Activated CD8-positive, alpha-beta memory T cell treated with anti-CD3 and anti-CD28 coated beads, Interleukin-2, amount 50 U/mL, for 48 hours (primary cell): ENCODE data around the gene AKIRIN2.
A peak's percentile ranks its signal among the peaks of the same experiment; 100 is the strongest.
"Not testable (repeated sequence)": the region's sequence is repeated elsewhere in the genome, so short reads cannot be mapped to it uniquely, and the experiment has no call there.

Experiments
- DNase-seq: peaks from one replicate; pipeline ENCODE4 v3.0.0-alpha.2; 2020

The AKIRIN2 gene

DNA sequence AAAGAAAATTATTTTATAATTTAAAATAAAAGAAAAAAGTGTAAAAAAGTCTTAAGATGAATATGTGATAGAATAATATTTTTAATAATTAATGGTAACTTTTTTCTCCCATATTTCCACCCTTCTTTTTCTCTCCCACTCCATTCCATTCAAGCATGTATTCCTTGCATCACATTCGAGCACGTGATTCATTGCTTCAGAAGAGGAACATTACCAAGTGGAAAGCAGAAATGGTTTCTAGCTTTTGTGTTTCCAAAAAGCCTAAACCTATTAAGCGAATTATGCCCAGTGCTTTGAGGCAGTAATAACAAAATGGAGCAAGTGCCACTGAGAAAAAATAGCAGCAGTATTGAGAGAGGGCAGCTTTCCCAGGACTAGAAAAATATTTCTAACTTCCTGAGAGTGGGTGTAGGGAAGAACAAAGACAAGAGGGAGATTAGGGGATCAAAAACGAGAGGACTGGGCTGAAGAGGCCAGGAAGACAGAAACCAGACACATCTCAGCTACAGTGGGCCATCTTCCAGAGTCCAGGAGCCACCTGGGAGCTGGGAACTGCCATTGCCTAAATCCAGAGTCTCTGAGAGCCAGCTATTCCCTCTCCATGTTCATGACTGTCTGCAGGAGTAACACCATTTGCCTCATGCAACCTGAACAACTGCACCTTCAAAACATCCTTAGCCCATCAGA lies 15.0 kb upstream of the AKIRIN2 start:
- no peak for DNase-seq

DNA sequence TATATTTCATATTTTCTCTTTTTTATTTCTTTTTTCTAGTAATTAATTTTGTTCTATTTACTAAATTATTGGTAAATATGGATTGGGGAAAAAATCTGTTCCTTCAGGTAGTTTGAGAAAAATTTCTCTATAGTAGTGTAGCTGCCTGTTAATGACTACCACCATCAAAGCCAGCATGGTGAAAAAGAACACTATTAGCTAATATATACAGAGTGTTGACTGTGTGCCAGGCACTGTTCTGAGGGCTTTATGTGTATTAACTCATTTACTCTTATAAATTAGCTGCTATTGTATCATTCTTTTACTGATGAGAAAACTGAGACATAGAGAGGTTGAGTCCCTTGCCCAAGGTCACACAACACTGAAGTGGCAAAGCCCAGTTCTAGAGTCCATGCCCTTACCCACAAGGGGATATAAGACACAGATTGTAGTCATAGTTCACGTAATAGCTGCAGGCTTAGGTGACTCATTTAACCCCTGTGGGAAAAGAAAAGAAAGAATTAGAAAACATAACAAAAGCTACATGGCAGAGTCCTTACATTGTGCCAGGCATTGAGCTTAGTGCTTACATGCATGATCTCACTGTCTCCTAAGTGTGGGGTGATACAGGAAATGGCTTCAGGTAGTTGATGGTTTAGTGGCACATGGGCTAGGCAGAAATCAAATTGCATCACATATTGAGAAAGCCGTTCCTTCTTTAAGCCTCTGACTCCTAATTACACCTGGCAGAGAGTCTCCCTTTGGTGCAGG lies 12.2 kb upstream of the AKIRIN2 start:
- DNase-seq, result no peak

DNA sequence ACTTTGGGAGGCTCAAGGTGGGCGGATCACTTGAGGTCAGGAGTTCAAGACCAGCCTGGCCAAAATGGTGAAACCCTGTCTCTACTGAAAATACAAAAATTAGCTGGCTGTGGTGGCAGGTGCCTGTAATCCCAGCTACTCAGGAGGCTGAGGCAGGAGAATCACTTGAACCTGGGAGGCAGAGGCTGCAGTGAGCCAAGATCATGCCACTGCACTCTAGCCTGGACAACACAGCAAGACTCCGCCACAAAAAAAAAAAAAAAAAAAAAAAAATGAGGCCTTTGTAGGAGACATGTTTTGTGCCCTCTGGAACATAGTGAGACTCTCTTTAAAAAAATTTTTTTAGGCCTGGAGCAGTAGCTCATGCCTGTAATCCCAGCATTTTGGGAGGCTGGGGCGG lies 10.7 kb upstream of the AKIRIN2 start:
- DNase-seq, result not testable (repeated sequence)

DNA sequence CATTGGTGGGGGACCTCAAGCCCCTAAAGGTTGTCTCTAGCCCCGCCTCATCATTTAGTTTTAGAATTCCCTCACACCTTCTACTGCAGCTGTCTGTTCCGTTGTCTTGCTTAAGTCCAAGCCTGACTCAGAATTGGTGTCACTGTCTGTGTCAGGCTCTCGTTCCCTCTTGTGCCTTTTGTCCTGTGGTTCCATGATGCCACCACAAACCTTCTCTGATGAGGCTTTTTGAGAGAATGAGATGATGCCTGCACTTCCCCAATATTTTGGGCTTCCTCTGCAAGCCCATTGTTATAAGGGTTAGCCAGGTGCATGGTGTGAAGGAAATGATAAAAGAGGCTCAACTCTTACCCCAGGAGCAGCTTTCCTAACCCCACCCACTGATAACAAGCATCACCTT lies 8.1 kb upstream of the AKIRIN2 start:
- no peak for DNase-seq

DNA sequence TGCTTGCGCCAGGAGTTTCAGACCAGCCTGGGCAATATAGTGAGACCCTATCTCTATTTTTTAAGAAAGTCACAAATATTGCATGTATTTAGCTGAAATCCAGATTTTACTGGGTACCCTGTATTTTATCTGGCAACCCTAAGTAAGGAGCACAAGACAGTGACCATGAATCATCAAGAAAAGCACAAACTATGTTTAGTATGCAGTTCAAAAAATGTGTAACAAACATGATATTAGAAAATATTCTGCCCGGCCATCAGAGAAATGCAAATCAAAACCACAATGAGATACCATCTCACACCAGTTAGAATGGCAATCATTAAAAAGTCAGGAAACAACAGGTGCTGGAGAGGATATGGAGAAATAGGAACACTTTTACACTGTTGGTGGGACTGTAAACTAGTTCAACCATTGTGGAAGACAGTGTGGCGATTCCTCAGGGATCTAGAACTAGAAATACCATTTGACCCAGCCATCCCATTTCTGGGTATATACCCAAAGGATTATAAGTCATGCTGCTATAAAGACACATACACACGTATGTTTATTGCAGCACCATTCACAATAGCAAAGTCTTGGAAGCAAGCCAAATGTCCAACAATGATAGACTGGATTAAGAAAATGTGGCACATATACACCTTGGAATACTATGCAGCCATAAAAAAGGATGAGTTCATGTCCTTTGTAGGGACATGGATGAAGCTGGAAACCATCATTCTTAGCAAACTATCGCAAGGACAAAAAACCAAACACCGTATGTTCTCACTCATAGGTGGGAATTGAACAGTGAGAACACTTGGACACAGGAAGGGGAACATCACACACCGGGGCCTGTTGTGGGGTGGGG lies 6.8 kb upstream of the AKIRIN2 start:
- DNase-seq, result not testable (repeated sequence)

DNA sequence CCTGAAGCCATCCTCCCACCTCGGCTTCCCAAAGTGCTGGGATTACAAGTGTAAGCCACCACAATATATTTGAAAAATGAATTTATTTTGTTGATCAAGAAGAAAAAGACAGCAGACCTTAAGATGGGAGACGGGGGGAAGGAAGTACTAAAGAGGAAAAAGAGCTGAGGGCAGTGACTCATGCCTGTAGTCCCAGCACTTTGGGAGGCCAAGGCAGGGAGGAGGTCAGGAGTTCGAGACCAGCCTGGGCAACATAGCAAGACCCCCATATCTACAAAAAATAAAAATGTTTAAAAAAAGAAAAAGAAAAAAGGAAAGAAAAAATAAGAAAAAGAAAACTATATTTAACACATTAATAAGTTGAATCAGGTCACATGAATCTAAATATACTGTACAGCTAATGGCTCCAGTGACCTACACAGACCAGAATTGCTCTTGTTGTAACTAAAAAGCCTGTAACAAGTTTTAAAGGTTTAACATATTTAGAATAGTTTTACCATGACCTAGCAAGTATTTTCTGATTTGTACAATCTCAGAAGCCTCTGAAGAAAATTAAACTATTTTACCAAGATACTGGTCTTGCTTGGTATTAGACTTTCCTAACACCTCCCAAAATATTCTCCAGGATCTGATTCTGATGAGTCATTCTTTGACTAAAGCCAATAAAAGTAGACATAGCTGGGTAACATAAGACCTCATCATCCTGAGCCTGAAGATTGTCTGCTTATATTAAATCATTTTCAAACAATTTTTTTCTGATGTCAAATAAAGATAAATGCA lies 4.3 kb upstream of the AKIRIN2 start:
- no peak for DNase-seq

DNA sequence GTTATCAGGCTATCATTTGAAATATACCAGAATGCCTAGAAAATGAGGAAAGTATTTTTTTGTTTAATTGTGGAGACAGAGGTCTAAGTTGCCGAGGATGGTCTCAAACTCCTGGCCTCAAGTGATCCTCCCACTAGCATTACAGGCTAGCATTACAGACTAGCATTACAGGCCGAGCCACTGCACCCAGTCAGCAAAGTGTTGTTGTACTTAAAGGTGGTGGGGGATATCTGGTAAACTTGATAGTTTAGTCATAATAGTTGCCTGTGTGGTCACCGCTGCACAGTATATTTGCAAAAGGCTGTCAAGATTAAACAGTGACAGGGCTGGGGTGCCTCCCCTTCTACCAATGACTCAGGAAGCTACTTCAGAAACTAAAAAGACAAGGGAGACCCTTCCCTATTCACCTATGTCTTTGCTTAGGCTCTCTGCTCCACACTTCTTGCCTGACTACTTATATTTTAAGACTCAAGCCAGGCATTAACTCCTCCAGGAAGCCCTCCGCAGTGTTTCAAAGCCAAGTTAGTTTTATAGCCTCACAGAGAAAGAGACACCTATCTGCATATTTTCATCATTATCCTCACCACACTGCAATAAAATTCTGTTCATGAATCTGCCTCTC lies 3.1 kb upstream of the AKIRIN2 start:
- peak; percentile 66 for DNase-seq

DNA sequence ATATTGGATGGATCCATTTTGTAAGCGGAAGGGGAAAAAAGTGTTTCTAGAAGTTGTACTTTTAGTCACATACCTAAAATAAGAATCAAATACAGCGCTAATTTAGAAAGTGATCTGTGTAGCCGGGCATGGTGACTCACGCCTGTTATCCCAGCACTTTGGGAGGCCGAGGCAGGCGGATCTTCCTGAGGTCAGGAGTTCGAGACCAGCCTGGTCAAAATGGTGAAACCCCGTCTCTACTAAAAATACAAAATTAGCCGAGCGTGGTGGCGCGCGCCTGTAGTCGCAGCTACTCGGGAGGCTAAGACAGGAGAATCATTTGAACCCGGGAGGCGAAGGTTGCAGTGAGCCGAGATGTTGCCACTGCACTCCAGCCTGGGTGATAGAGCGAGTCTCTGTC lies 1.0 kb upstream of the AKIRIN2 start:
- DNase-seq, result not testable (repeated sequence)

DNA sequence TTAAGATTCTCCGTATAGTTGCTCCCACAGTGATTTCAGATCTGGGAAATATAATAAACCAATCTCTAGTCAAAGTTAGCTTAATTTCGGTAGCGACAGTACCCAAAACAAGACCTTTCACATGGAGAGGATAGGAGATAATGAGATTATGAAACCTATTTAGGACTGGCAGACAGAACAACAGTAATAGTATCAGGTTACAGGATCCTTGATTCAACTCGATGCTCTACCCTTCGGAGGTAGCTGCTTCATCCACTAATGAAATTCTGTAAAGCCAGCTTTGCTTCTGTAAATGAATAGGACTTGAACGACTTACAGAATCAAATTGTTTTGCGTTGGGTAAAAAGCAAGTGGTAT lies 534 bp upstream of the AKIRIN2 start:
- no peak for DNase-seq

DNA sequence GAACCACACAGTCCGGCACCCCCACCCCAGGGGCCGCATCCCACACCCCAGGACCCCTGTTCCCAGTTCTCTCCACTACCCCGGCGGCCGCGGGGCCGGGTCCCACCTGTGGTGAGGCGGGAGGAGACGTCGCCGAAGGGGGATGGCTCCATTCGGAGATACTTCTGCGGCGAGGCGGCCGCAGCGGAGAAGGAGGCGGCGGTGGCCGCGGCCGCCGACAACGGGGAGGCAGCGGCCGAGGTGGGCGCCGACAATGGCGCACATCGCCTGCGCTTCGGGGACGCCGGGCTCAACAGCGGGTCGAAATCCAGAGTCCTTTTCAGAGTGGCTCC lies 723 bp downstream of the AKIRIN2 start:
- no peak for DNase-seq

DNA sequence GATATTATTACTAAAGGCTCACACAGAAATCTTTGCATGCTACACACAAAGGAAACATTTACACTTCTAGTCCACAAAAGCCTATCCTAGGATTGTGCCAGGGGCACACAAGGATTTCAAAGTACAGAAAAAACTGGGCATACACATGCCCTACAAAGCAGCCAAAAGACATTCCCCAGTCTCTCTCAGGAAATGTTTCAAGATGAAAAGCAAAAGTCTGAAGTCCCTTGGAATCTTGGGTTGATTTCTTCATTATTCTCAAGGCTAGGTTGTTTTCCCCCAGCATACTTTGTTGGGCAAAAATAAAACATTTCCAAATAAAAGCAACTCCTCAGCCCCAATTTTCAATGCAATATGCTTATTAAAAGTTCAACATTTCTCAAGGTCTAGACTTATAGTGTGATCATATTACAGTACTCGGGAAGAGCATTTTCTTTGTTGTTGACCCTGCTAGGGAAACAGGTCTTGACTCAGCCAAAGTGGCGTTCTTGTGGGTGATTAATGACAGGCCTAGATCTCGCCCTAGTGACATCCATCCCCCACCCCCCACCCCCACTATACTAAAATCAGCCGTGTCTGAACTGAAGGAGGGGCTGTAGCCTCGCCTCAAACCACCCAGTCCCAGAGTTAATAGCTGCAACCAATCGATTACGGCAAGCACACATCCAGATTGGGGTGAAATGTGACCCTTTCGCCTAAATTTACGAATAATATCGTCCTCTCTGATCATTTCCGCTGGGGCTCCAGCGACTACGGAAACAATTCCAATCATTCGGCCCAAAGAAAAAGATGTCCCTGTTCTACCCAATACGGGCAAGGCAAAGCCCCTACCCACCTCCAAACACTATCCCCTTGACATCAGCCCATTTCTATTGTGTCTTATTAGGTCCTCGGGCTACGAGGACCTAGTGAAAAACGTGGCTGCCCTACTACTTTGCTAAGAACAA lies 1.4 kb downstream of the AKIRIN2 start:
- DNase-seq, result peak; percentile 64

DNA sequence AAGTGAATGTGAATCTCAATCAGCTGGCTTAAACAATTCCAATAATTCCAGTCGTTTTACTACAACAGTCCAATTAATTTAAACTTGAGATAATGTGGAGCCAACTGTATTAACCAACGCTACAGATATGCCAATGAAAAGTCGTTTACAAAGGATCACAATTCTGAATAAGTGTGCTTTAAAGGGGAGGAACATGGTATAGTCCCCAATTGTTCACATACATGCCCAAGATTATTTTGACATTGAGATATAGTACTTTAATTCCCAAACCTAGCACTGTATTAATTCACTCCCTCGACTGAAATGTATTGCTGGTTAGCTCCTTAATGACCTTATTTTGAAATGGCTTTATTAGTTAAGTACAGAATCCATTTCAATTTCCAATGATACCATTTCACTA lies 2.5 kb downstream of the AKIRIN2 start:
- no peak for DNase-seq

DNA sequence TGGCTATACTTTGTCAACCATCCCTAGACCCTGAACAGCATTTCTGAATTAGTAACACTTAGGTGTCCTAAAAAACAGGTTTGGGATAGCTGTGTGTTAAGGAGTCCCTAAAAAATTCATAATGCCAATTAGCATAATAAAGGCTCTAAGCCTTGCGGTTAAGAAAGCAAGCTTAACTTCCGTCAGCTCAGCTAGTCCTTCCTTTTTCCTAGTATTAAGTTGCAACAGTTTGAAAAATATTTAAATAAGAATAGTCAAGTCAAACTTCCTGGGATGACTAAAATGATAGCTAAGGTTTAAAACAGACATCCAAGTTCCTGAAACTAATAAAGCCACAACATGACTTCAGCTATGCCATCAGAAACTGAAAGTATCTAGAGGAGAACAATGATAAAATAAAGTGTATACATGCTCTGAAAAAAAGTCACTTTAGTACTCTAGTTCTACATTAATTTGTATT lies 3.5 kb downstream of the AKIRIN2 start:
- no peak for DNase-seq

DNA sequence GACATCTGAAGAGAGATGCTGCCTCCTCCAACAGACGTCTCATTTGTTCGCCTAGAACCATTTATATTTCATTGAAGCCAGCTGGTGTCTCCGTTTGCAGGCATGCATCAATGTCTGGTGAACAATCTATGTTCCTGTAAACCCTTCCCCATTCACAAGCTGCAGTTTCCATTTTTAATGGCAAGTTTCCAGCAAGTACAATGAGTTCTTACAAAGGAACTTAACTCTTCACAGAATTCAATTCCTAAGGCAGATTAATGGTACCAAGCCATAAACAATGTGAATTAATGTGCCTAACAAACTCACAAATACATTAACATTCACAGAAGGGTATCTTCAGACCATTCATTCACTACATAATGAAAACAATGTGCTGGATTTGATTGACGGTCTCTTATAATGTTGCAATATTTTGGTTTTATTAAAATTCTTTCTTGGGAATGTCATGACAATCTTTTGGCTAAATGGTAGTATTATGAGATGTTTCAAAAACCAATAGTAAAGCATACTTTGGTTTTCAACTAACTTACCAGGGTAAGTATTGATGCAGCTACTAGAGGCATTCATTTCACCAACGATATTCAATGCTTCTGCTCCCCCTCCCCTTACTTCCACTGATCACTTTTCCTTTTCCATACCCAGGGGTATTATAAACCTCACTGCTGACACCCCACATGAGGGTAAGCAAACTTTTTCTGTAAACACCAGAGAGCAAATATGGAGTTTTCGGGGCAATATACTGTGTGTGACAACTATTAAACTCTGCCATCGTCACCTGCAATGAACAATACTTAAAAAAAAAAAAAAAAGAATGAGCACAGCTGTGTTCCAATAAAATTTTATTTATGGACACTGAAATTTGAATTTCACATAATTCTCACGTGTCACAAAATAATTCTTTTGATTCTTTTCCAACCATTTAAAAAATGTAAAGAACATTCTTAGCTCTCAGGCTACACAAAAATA lies 4.2 kb downstream of the AKIRIN2 start:
- DNase-seq, result no peak

DNA sequence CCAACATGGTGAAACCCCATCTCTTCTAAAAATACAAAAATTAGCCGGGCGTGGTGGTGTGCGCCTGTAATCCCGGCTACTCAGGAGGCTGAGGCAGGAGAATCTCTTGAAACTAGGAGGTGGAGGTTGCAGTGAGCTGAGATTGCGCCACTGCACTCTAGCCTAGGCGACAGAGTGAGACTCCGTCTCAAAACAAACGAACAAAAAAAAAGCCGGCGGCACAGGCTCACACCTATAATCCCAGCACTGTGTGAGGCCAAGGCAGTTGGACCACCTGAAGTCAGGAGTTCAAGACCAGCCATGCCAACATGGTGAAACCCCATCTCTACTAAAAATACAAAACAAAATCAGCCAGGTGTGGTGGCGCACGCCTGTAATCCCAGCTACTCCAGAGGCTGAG lies 5.2 kb downstream of the AKIRIN2 start:
- DNase-seq, result not testable (repeated sequence)

DNA sequence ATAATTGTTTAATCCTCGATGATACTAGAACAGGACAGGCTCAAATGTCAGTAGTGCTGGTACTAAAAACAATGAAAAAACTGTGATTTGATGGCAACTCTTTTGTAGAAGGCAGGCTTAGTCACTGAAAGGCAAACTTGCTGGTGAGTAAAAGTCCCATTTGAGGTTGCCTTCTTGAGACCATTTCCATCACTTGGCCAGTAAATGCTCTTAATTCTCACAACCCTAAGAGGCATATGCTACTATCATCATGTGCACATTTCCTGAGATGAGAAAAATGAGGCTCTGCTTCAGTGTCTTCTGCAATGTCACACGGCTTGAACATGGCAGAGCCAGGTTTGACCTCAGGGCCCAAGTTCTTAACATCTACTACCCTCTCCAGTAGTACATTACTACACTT lies 9.9 kb downstream of the AKIRIN2 start:
- no peak for DNase-seq

DNA sequence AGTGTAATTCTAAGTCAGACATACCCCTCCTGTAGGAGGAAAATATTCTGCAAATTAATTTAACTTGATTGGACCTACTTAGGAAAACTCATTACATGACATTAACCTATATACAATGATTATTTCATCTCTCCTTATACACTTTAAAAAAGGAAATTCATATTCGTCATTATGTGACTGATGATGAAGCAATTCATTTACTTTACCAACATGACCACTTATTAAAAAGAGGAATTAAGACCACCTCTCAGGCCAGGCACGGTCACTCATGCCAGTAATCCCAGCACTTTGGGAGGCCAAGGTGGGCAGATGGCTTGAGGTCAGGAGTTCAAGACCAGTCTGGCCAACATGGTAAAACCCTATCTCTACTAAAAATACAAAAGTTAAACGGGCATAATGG lies 11.6 kb downstream of the AKIRIN2 start:
- no peak for DNase-seq

DNA sequence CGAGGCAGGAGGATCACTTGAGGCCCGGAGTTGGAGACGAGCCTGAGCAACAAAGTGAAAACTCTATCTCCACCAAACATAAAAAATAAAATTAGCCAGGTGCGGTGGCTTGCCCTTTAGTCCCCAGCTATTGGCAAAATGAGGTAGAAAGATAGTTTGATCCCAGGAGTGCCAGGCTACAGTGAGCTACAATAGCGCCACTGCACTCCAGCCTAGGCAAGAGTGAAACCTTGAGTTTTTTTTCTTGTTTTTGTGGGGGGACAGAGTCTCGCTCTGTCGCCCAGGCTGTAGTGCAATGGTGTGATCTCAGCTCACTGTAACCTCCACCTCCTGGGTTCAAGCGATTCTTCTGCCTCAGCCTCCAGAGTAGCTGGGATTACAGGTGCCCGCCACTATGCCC lies 14.1 kb downstream of the AKIRIN2 start:
- not testable (repeated sequence) for DNase-seq

DNA sequence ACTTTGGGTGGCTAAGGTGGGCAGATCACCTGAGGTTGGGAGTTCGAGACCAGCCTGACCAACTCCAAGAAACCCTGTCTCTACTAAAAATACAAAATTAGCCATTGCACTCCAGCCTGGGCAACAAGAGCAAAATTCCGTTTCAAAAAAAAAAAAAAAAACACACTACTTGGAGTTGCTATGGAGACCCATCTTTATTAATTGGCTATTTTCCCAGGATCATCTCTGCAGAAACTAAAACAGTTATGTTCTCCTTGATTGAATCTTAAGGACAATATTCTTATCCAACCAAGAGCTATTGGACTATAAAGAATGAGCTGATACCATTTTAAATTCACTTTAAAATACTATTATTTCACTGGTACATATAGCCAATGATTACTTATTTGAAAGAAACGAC lies 14.7 kb downstream of the AKIRIN2 start:
- no peak for DNase-seq

DNA sequence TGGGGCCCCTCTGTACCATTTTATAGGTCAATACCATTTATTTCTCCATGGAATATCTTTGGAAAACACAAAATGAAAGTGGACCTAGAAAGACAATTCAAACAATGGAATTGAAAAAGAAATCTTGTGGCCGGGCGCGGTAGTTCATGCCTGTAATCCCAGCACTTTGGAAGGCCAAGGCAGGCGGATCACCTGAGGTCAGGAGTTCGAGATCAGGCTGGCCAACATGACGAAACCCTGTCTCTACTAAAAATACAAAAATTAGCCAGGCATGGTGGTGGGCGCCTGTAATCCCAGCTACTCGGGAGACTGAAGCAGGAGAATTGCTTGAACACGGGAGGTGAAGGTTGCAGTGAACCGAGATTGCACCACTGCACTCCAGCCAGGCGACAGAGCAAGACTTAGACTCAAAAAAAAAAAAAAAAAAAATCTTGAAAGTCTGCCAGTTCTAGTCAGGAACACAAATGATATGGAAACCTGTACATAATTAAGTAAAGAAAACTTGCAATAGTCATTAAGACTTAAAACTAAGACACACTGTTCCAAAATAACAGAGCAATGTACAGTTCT lies 15.3 kb downstream of the AKIRIN2 start:
- not testable (repeated sequence) for DNase-seq
